HG02981 (cell line): ENCODE data around the gene FLOT2.
"Not testable (repeated sequence)": the region's sequence is repeated elsewhere in the genome, so short reads cannot be mapped to it uniquely, and the experiment has no call there.

Experiments used
- ATAC-seq: cut with Tn5 transposase; IDR thresholded peaks from one replicate; pipeline ENCODE4 v1.9.1; 2021; ENCODE audit warnings: mild to moderate bottlenecking, moderate library complexity; ENCODE audit not compliant: unreplicated experiment

Gene FLOT2

DNA sequence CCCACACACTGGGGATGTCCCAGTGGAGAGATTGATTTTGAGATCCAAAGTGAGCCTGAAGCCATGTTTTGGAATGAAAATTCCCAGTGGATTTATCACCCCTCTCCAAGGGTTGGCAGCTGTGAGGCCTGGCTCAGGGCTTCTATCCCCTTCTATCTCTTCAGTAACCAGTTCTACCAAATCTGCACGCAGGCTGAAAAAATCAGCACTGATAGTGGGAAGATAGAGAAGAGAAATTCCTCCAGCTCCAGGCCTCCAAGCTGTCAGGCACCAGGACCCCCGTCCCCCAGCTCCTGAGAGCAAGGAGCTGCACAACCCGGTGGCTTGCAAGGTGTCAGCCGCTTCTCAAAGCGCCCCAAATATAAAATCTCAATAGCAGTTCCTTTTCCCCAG is 1.0 kb downstream of the FLOT2 start:
- no peak for ATAC-seq

DNA sequence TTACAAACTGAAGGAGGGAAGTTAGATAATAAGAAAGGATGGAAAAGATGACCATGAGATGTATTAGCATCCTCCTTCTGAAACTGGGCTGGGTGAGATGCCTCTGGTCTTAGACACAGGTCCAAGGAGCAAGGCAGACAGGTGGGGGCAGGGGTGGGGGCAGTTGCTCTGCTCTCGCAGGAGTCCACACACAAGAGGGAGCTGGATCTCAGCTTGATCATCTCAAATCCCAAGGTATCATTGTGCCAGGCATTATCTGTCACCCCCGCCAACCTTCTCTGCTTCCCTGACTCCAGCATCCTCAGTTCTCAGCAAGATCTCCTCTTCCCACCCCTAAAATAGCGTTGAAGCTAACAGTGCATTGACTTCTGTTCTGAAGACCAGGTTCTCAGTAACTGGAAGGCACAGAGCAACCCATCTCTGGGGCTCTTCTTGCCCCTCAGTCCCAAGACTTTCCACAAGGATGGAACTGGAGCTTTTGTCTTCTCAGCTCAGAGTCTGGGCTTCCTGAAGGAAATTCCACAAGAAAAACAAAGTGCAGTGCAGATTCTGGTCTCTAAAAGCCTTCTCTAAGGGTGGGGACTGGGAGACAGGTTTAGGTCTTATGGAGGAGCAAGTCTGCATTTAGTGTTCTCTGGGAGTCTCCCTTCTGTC is 1.6 kb downstream of the FLOT2 start:
- no peak for ATAC-seq

DNA sequence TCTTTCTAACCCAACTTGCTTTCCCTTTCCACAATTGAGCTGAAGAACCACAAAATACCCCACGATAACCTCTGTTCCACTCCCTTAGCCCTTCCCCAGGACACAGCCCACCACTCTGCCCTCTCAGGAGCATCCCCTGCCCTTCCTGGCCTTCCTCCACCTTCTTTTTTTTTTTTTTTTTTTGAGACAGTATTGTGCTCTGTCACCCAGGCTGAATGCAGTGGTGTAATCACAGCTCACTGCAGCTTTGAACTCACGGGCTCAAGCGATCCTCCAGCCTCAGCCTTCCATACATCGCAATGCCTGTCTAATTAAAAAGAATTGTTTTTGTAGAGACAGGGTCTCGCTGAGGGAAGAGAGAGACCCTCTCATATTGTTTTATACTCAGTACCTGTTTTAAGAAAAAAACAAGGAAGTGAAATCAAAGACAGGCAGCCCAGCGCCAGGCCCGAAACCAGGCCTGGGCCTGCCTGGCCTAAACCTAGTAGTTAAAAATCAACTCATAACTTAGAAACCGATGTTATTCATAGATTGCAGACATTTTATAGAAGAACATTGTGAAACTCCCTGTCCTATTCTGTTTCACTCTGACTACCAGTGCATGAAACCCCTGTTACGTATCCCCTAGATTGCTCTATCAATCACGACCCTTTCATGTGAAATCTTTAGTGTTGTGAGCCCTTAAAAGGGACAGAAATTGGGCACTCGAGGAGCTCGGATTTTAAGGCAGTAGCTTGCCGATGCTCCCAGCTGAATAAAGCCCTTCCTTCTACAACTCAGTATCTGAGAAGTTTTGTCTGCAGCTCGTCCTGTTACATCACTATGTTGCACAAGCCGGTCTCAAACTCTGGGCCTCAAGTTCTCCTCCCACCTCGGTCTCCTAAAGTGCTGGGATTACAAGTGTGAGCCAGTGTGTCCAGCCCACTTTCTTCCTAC is 4.0 kb downstream of the FLOT2 start:
- ATAC-seq: not testable (repeated sequence)

DNA sequence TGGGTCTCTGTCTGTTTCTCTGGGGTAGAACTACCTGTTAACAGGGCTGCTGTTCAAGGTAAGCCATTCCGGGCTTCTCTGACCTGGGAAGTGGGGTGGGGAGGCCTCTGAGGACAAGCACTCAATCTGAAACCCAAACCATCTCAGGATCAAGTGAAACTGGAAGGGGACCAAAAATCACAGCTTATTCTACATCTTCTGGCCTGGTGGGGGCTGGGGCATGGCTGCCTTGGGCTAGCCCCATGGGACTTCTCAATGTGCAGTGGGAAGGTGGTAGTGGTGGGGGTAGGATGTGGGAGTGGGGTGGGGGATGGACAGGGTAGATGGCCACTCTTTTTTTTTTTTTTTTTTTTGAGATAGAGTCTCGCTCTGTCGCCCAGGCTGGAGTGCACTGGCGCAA is 5.5 kb downstream of the FLOT2 start:
- no peak for ATAC-seq

DNA sequence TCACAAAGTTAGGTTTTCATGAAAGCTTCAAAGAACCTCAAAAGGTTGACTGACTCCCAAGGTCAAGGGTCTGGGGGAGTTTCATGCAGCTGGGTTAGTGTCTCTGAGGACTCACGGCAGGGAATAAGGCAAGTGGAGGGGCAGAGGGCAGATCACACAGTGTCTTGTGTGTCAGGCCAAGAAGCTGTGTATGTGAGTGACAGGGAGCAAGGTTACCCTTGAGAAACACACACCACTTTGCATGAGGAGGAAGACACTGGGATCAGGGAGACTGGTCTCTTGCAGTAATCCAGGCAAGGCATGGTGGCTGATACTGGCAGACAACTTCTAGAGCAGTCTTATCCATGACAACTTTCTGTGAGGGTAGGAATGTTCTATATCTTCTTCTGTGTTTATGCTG is 6.3 kb downstream of the FLOT2 start:
- no peak for ATAC-seq

DNA sequence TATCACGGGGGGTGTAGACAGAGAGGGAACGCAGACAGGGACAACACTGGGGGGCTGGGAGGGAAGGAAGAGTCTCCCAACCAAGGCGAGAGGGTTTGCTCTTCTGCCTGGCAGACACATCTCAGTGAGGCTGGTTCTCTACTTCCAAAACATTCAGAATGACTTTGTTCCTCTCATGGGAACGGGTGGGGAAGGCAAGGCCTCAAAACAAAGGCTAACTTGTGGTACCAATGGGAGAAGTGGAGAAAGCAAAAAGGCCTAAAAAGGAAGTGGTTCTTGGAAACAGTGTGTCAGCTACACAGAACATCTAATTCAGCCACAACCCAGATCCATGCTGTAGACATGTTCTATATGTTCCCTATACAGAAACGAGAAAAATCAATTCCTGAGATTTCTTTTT is 7.5 kb downstream of the FLOT2 start:
- ATAC-seq: no peak

DNA sequence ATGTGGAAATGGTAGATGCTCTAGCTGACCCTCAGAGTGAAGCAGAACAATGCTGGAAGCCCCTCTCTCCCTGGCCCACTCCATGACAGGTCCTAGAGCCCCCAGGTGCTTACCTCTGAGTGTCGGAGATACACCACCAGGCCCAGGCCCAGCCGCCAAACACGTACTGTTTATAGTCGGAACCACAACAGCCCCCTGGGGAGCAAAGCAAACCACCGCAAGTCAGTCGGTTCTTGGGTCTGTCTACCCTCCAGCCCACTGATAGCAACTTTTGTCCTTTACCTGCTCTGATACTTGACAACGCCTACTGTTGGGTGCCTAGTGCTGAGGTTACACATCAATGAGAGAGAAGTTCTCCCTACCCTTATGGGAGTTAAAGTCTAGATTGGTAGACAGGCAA is 8.7 kb downstream of the FLOT2 start:
- ATAC-seq: no peak

DNA sequence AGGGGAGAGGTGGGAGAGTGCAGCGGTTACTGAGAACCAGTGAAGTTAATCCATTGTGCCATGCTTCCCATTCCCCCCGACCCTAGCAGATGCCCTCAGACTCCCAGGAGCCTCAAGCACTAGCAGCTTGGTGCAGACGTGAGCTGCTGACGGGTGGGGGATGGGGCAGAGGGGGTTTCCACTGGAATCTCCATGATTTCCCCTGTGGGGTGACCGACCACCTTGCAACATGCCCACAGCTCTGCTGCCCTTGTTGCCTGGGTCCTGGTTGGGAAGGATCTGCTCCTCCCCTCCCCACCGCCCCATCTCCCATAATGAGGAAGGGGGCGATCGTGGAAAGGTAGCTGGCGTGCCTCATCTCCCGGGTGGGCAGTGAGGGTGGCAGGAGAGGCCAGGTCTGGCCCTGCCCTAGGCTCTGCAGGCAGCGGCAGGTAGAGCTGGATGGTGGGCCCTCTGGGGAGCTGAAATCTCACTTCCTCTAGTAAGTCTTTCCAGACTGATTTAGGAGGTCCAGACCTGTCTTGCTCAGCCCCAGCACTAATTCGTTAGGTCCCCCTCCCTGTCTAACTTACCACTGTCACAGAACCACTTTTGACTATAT is 9.6 kb downstream of the FLOT2 start:
- no peak for ATAC-seq

DNA sequence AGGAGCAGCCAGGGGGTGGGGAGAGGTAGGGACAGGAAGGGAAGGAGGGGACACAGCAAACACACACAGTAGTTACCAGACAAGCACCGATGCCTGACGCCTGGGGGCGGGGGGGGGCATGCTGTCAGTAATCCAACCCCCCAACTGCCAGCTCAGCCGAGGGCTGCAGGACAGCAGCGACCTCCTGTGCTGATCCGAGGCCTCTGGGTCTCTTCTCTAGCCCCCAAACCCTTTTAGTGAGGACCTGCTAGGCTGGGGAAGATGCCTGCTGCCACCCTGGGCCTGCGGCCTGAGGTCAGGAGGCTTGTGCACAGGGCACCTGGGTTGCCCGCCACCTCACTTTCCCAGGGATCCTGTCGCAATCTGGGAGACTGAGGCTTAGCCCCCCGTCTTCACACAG is 11.6 kb downstream of the FLOT2 start:
- ATAC-seq: no peak

DNA sequence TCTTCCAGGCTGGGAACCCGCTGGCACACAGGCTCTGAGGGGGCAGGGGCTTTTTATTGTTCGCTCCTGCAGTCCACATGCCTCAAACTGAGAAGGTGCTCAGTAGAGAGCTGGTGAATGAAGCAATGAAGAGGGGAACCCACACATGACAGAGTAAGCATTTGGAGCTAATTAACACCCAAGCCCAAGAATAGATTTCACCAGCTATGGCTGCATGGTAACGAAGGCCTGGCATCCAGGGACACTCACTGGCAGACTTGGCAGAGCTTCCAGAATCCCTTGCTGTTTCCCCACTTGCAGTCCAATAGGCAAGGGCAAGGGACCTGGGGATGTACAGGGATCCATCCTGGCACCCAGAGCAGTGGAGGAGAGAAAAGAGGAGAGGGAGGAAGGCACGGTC is 12.2 kb downstream of the FLOT2 start:
- ATAC-seq: no peak

DNA sequence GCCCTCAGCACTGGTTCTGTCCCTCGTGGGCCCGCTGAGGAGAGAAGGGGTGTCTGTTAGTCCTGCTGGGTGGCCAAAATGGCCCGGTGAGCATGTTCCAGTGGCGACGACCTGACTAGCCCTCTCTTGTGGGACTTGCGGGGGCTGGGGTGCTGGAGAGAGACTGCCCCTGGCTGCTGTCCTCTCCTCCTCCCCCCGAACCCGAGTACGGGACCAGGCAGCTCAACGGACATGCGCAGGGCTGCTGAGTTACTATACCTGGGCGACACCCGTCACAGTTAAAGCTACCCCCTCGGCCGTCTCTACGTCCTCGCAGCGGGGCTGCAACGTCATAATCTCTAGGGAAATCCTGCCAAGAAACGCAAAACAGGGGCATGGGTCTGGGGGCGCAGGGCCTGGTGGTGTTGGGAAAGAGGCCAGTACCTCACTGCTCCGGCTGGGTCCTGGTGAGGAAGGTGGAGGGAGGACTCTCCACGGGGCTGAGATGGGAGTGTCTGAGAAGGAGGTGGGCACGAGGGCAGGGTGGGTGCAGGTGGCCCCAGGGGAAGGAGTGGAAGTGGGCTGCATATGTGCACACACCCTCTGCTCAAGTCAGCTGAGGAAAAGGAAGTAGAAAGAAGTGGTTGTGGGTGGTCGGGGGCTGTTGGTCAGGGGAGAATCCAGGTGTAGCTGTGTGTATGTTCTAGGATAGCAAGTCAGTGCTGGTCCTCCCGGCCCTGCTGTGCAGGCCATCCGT is 13.4 kb downstream of the FLOT2 start:
- ATAC-seq: no peak

DNA sequence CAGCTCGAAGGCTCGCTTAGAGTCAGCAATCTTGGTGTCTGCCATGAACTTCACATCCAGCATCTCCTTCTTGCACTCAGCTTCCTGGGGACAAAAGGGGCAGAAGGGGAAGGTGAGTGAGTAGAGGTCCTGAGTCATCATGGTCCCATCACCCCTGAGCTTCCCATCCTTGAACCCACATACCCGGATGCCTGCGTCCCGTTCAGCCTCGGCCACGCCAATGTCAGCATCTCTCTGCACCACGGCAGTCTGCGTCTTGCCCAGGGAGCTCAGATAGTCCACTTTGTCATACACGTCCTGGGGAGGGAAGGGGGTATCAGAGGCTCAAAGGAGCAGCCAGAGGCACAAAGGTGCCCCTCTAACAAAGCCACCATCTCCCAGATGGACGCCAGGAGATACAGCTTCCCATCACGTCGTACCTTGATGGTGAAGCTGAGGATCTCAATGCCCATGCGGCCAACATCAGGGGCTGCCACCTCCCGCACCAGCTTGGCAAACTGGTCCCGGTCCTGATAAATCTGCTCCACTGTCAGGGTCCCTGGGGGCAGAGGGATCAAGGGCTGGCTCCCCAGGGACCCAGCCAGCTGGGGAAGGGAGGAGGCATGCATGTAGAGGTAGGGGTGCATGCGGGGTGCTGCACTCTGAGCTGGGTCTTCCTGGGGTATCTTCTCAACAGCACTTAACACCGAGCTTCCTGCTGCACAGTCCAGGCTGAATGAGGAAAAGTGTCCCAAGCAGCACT is 15.2 kb downstream of the FLOT2 start:
- no peak for ATAC-seq

DNA sequence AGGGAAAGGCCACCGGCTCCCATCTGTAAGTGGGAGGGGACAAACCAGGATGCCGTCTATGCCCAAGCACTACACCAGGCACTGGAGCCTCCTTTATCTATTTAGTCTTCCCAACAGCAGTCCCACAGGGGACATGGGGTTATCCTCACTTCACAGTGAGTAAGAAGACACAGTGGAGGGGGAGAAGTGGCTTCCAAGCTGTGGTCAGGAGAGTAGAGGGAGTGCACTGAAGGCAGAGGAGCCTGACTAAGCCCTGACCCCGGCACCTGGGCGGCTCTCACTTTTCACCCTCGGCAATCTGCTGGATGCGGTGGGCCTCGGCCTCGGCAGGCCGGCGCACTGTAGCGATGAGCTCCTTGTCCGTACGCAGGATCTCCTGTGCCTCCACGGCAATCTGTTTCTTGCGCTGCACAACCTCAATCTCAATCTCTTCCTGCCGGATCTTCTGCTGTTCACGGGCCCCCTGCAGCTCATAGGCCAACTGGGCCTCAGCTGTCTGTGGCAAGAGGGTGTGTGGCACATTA is 15.9 kb downstream of the FLOT2 start:
- no peak for ATAC-seq

DNA sequence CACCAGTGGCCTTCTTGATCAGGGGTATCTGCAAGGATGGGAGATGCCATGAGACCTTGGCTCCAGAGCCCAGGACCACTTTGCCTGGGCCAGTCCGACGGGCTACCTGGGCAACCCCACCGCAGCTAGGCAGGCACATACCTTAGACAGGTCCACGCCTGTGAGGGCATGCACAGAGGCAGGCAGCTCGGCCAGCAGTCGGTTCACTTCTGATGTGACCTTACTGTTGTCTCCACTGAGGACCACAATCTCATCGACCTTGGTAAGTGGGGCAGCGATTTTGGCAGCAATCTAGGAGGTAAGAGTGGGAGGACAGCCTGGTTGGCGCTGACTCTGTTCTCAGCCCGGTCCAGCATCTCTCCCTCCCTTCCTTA is 17.0 kb downstream of the FLOT2 start:
- no peak for ATAC-seq

DNA sequence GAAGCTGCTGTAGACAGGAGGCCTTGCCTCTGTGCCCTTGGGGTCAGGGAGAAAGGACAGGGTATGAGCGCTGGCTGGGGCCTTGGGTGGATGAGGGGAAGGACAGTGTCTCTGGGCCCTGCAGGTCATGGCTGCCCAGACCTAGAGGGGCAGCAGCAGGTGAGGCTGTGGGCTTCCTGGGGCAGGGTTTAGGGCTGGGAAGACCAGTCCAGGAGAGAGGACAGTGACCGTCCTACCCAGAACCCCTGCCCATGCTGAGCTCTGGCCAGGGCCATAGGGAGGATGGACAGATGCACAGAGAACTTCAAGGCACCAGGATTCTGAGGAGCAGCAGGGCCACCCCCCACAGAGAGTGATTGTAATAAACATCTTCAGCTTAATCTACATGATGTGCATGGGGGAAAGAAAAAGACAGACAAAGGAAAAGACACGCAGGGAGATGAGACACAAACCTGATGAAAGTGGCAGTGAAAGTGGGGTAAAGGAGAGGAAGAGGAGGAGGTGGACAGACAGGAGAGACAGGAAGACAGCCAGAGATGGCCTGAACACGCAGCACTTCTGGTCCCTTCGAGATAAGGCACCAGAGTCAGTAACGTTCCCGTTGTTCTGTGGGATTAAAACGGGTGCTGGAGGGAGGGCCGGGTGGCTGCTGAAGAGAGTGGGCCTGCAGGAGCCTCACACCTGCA is 17.5 kb downstream of the FLOT2 start:
- ATAC-seq: no peak

DNA sequence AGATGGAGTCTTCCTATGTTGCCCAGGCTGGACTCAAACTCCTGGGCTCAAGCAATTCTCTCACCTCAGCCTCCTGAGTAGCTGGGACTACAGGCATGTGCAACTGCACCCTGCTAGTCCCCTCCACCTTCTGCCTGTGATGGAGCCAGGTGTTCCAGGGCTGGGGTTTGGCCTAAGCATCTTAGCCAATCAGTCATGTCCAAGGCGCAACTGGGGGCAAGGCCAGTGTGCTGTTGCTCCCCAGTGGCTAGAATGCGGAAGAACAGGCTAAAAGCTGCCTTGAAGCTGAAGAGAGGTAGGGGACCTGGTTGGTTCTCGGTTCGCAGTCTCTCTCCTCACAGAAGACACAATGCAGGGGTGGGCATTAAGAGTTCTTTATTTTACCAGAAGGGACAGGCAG is 18.6 kb downstream of the FLOT2 start:
- no peak for ATAC-seq

DNA sequence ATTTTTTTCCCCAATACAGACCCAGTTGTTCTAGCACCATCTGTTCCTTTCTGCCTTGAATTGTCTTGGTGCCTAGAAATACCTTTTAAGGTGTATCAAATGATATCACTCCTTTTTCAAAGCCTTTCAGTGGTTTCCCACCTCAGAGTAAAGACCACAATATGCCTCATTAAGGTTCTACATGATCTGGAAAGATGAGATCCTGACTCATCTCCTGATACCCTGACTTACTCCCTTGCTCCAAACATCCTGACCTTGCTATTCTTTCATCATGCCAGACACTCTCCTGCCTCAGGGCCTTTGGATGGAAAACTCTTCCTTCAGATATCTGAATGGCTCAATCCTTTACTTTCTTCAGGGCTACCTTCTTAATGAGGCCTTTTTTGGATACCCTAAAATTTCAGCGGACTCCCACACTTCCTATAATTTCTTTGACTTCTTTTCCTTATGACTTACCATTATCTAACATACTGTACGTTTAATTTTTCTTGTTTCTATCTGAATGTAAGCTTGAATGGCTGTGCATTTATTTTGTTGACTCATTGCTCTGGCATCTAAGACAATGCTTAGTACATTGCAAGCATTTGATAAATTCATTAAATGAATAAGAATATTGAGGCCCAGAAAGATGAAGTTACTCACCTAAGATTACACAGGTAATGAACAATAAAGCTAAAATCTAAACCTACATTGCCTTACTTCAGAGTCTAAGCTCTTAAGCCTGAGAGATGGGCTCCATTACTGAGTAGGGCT is 19.2 kb downstream of the FLOT2 start:
- ATAC-seq: no peak

DNA sequence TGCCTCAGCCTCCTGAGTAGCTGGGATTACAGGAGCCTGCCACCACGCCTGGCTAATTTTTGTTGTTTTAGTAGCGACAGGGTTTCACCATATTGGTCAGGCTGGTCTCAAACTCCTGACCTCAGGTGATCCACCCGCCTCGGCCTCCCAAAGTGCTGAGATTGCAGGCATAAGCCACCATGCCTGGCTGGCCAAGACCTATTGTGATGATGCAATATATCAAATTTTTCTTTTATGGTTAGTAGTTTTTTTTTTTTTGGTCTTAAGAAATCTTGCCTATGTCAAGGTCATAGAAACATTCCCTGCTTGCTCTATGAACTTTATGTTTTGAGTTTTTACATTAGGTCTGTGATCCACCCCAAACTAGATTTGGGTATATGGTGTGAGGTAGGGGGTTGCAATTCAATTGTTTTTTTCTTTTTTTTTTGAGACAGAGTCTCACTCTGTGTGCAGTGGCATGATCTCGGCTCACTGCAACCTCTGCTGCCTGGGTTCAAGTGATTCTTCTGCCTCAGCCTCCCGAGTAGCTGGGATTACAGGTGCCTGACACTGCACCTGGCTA is 20.3 kb downstream of the FLOT2 start:
- not testable (repeated sequence) for ATAC-seq
